ENCODE results near the gene CCSER1.

The CCSER1 gene

DNA sequence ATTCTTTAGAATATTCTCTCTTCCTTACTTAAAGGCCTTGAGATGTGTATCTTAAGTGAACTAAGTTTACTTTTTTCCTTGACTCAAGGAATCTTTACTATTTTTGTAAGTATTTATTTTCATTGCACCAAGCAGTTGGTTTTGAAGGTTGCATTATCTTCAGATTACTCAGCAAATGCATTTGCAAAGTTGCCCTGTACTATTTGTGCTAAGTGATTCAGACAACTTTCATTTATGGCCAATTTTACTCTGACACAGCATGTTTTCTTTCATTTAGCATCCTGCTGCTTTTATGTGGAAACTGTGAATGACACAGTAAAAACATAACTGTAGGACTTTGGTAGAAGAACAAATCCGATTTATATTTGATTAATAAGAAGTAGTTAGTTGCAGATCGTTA is 191.0 kb downstream of the CCSER1 start:
- TF ChIP-seq CTCF (IDR thresholded peaks at IDR 0.05; ENCODE audit: low read depth, low read length), result no peak
- DNase-seq, result no peak
- no peaks in the 10 kb centered on the region for H3K36me3 ChIP-seq
- no peaks in the 10 kb centered on the region for H3K4me1 ChIP-seq
- H3K9me3 ChIP-seq, result no peaks in the 10 kb centered on the region
- H3K27me3 ChIP-seq, result no peaks in the 10 kb centered on the region
- H3K4me3 ChIP-seq (ENCODE audit: low read depth, low read length), result no peak overlapping the region

DNA sequence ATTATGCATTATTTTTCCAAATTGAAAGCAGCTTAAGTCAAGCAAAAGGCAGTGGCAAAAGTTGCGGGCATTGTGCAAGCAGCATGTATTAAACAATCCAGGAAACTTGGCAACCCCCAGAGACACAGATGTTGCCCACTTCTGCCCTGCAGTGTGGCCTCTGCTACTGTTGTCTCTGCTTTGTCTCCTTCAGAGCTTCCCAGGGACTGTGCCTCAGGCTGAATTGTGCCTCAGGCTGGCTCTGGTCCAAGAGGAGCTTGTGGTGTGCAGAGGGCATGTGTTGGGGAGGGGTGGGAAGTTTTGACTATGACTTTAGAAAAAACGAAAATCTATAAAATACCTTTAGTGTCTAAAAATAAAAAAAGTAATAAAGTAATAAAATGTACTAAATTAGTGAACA is 201.4 kb downstream of the CCSER1 start:
- Histone ChIP-seq H3K4me3 (ENCODE audit: low read depth, low read length) (no peak overlapping the region), H3K9me3 (no peaks in the 10 kb centered on the region), H3K36me3 (no peaks in the 10 kb centered on the region), H3K4me1 (no peaks in the 10 kb centered on the region), H3K27me3 (no peaks in the 10 kb centered on the region)
- peak; percentile 85 for DNase-seq
- no peak for TF ChIP-seq CTCF (IDR thresholded peaks at IDR 0.05; ENCODE audit: low read depth, low read length)

- H3K27me3 ChIP-seq, result no peaks in the 10 kb centered on the region
- H3K4me3 ChIP-seq (ENCODE audit: low read depth, low read length), result no peak overlapping the region
- no peaks in the 10 kb centered on the region for H3K9me3 ChIP-seq
- TF ChIP-seq CTCF (IDR thresholded peaks at IDR 0.05; ENCODE audit: low read depth, low read length), result no peak
- H3K36me3 ChIP-seq, result no peaks in the 10 kb centered on the region
- no peaks in the 10 kb centered on the region for H3K4me1 ChIP-seq
- no peak for DNase-seq
Observed at GRCh38 chr4:90330546-90330945, 203.4 kb downstream of the CCSER1 start.

DNA sequence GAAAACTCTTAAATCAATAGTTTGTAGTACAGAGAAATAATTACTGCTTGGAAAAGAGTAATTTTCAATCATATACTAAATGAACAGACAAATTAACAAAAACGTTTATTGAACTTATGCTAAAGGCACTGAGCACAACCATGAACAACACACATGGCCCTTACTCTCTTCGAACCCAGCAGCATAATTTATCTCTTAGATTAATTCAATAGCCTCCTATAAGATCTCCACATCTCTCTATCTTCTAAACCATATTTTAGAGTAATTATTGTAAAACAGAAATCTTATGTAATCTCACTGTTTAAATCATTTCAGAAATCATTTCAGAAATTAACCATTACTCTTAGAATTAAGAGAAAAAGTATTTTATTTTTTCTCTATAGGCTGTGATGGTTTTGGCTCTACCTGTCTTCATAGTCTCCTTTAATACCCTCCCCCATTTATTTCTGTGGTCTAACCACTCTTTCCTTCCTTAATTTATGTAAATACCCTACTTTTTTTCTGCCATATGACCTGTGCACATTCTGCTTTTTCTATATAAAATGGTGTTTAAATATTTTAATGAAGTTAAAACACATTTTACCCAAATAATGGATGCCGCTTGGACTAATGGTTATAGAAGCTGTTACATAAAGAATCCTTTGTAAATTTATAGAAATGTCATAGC is 218.5 kb downstream of the CCSER1 start:
- Histone ChIP-seq H3K4me3 (ENCODE audit: low read depth, low read length) (no peak overlapping the region), H3K36me3 (no peaks in the 10 kb centered on the region), H3K9me3 (no peaks in the 10 kb centered on the region), H3K4me1 (no peaks in the 10 kb centered on the region), H3K27me3 (no peaks in the 10 kb centered on the region)
- no peak for DNase-seq
- no peak for TF ChIP-seq CTCF (IDR thresholded peaks at IDR 0.05; ENCODE audit: low read depth, low read length)

DNA sequence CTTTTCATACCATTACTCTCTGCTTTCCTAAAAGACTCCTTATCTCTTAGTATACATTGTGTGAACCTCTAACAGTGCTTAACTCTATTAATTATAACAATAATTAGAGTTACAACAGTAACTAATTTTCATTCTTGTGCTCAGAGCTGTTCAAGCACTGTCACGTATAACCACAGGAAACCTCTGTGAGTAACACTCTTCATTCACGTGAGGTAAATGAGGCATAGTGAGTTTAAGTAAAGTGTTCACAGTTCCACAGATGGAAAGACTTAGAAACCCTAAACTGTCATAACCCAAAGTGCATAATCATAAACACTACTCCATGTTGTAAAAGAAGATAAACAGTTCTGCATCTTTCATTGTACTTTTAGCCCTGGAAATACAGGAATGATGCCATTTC is 222.4 kb downstream of the CCSER1 start:
- no peaks in the 10 kb centered on the region for H3K36me3 ChIP-seq
- no peaks in the 10 kb centered on the region for H3K27me3 ChIP-seq
- no peak overlapping the region for H3K4me3 ChIP-seq (ENCODE audit: low read depth, low read length)
- no peak for DNase-seq
- H3K4me1 ChIP-seq, result no peaks in the 10 kb centered on the region
- no peaks in the 10 kb centered on the region for H3K9me3 ChIP-seq
- no peak for TF ChIP-seq CTCF (IDR thresholded peaks at IDR 0.05; ENCODE audit: low read depth, low read length)

- peak; percentile 58 for TF ChIP-seq CTCF (IDR thresholded peaks at IDR 0.05; ENCODE audit: low read depth, low read length)
- DNase-seq, result no peak
- Histone ChIP-seq H3K9me3 (no peaks in the 10 kb centered on the region), H3K4me1 (no peaks in the 10 kb centered on the region), H3K27me3 (no peaks in the 10 kb centered on the region), H3K4me3 (ENCODE audit: low read depth, low read length) (no peak overlapping the region), H3K36me3 (no peaks in the 10 kb centered on the region)
Observed at GRCh38 chr4:90357117-90357710, 230.0 kb downstream of the CCSER1 start.

Data from BE2C (cell line).